SIG-M5 (cell line): Measurements from ENCODE around the gene CYFIP1.

Source experiments
- DNase-seq: peaks from one replicate; lab custom pipeline; 2025; lab: John Stamatoyannopoulos, UW

Gene CYFIP1

DNA sequence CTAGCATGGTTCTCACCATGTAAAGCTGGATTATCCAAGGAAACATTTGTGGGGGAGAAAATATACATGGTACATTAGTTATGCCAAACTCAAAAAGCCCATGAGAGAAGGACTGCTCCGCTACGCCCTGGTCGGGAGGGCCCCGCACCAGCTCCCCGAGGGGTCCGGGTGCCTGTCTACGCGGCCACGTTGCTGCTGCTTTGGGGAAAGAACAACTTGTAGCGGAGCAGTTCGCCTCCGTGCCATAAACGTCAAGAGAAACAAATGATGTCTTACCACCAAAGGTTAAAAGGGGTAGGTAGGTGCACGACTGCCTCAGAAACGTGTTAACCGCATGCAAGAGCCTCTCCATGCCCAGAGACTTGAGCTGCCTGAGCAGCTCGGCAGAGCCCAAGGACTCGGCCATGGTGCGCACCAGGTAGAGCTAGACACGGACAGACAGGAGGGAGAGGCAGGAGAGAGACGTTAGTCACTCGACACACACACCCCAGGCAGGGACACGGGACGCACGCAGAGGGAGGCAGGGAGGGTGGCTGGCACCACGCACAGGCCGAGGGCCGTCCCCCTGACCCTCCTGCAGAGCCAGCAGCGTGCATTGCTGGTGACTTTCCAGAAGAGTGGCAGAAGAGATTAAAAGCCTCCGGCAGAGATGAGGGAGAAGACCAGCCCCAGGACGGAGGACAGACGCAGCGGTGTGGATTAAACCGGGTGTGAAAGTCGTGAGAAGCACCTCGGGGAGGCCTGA is 63.4 kb downstream of the CYFIP1 start:
- DNase-seq: no peak

DNA sequence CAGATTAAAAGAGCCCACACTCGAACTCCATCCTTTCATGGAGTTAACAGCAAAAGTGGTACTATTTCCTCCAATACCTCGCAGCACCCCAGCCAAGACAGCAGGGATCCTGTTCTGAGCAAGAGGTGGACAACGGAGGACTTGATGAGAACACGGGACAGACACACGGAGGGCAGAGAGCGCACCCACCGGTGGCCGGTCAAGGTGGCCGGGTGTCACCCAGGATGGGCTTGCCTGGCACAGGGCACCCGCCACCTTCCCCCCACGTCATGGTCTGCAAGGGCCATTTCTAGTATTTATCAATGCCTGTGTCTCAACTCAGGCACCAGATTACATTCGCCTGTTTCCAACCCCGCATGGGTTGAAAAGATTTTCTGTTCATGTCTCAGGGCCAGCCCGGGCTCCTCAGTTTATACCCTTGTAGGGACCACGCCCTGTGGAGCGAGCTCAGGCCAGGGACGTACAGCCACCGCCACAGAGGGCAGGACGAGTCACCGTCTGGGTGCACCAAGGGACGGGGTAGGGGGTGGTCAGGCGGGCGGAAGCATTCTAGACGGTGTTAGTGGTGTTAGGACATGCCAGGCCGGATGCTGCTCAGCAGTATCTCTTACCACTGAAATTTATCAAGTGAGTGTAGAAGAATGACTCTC is 64.2 kb downstream of the CYFIP1 start:
- DNase-seq: no peak

DNA sequence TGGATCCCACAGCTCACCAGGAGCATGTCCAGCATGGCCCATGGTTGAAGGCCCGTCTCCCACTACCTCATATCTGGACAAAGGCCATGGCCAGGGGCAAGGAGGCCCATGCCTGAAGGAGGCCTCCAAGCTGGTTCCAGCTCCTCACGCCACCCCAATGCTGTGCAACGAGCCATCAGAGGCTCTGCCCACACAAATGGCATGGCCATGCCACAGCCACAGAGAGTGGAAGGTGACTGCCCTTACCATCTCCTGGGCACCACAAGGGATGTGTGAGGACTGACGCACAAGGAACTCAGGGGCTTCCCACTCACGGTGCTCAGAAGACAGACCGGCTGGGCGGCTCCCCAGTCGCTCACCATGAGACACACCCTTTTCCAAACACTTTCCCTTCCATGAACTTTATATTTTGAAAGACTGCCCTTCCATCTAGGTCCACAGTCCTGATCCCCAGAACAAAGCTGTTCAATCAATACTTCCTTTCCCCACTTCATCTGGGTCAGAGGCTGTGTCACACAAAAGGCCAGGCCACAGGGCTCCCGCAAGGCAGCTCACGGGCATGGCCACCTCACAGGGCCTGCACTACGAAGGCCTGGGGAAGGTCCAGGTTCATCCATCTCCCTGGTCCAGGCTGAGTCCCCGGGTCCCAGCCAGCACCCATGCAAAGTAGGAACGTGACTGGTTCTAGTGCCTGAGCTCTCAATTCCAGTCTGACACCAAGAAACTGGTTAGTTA is 66.4 kb downstream of the CYFIP1 start:
- no peak for DNase-seq

DNA sequence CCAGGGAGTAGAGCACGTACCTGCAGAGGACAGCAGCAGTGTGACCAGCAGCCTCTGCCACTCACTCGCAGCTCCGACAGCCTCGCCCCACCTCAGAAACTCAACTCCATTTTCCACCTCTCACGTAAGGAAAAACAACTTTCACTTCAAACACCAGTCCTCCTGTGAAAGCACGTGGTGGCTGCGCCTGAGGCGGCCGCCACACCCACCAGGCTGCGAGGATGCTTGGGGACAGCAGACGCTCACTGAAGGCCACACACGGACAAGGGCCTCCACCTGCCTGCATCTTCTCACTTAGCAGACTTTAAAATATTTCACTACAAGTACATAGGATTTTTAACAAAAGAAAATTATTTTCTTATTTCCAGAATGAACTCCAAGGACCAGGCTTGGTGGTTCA is 67.9 kb downstream of the CYFIP1 start:
- DNase-seq: no peak

DNA sequence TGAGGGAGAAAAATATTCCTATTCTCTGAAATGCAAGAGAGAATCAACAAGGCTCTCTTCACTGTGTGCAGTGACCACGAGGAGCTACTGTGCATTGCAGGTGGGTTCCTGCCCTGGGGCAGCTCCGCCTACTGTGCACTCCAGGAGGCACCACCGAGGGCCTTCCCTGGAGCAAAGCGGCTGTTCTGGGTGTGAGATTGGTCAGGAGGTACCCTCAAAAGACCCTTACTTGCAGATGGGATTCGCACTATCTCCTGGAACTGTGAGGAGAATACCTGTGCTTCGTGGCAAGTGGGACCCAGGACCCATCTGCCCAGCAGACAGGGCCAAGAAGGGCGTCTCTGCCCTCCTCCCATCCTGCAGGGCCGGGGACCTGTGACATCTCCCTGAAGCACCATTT is 68.9 kb downstream of the CYFIP1 start:
- no peak for DNase-seq

DNA sequence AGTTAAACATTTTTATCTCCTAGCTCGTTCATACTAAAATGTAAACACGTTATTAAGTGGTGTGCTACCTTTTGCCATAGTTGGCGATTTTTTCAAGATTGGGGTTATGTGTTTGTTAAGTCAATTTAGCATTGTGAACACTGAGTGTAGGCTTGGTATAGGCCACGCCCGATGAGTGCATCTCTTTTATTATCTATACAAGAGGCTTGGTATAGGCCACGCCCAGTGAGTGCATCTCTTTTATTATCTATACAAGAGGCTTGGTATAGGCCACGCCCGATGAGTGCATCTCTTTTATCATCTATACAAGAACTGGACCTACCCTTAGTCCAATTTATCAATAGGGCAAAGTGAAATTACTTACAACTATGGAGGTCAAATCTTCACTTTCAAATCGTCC is 71.3 kb downstream of the CYFIP1 start:
- DNase-seq: no peak

DNA sequence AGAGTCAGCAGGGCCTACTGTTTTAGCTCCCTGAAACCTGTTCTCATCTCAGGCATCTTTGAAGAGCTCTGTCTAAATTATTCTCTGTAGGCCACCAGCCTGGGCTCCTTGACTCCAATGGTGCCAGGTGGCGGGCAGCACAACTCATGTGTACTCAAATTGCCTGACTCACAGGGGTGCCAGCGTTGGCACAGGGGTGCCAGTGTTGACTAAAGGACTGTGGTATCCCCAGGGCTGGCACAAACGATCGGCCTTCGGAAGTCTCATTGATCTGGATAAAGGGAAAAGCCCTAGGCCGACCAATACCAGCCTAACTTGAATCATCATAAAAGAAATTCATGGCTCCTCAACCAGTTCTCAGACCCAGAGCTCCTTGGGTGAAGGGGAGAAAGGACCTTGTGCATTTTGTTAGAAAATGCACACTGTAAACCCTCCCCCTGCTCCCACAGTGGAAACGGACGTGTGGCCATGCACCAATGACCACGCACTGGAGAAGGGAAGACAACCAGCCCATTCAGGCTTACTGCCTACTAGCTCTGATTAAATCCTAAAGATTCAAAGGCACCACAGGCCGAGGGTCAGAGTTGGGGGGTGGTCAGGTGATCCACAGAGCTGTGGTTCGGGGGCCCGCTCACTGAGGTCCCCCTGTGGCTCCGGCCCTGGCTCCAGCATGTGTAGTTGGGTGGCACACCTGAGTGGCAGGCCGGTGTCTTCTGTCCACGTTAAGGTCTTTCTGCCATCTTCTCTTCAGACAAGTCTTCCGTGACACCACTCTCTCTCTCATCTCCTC is 72.8 kb downstream of the CYFIP1 start:
- DNase-seq: no peak

DNA sequence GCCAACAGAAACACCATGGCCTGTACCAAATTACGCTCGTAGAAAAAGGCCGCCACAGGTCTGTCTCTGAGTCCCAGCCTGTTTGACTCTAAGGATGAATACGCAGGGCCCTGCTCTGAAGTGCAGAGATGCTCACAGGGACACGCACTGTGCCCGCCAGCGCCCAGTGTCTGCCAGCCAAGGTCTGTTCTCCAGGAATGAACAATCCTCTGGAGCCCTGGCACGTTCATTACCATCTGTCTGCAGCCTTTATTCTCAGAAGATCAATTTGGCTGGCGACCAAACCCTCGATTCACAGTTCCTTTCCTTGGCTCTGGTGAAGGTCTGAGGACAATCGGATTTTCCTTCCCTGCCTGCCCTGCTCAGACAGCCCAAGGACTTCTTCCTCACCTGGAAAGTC is 75.4 kb downstream of the CYFIP1 start:
- DNase-seq: no peak

DNA sequence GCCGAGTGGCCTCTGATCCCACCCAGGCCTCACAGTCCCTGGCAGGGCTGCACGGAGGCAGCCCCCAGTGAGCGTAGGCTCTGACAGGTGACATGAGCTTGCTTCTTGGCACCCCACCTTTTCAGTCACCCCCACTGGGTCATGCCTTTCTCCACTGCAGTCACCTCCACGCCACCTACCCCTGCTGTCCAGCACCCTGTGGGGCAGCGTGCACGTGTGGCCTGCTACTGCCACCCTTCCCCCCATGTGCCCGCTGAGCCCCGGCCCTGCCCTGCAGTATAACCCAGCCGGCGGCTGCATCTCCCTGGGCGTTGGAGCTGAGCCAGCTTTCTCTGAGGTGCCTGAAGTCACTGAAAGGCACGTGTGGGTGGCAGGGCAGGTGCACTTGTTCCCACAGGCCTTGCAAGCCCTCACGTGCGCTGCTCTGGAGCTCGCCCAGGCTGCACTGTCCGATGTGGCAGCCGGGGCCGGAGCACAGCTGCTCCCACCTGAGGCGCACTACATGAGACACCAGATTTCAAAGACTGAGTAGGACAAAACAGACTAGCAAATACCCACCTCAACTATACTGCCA is 76.1 kb downstream of the CYFIP1 start:
- DNase-seq: no peak

DNA sequence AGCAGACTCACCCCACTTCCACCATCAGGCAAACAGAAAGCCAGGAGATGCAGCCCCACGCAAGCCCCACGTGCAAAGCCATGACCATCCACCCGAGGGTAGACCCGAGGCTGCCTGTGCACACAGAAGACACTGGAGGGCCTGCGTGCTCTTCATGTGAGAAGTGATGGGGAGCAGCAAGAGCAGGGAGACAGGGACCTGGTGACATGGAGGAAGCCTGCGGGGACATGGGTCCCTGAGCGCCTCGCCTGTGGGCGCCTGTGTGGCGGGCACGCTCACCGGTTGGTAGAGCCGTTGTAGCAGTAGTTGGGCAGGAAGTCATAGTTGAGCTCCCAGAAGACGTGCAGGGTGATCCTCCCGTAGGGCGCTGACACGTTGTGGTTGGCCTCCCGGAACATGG is 76.7 kb downstream of the CYFIP1 start:
- DNase-seq: no peak

DNA sequence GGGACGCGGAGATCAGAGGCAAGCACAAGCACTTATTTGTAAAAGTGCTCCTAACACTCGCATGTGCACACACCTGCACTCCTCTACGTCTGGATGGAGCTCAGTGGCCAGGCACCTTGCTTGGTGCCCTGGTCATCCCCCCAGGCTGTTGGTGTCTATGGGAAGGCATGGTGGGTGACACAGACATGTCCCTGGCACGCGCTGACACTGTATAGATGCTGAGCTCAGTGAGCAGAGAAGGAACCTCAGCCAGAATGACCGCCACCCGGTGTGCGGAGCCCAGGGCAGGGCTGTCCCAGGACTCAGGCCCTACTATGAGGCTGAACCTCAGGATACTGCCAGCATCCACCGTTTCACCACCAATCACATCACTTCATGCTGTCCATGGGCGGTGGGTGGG is 77.2 kb downstream of the CYFIP1 start:
- no peak for DNase-seq

DNA sequence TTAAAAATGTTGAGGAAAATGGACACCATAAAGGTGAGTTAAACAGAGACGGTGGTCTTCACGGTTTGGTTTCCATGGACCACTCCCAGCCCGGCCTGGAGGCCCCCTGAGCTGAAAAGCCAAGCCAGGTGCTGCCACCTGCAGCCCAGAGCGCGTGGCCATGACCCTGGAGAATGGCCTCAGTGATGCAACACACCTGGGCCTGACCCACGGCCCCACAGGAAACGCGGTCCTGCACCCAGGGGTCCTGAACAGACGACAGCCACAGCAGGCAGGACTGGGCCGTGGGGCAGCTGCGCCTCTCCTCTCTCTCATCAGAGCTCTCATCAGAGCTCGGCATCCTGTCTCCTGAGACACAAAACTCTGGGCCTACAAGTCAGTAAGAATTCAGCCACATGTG is 77.6 kb downstream of the CYFIP1 start:
- DNase-seq: no peak

DNA sequence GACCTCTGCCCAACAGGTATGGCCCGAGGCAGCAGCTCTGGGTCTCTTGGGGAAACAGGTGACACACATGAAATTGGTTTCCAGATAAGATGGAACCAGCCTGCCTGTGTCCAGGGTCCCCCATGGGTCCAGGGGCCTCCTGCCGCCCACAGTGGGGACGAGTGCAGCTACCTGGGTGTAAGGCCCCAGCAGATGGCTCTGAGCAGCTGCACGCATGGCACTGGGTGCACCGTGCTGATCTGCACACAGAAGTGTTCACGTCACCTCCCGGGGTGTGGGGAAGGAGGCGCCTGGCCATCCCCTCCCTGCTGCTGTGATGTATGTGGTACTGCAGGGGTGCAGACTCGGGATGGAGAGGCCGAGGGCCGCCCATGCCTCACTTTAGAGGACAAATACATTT is 78.1 kb downstream of the CYFIP1 start:
- DNase-seq: no peak

DNA sequence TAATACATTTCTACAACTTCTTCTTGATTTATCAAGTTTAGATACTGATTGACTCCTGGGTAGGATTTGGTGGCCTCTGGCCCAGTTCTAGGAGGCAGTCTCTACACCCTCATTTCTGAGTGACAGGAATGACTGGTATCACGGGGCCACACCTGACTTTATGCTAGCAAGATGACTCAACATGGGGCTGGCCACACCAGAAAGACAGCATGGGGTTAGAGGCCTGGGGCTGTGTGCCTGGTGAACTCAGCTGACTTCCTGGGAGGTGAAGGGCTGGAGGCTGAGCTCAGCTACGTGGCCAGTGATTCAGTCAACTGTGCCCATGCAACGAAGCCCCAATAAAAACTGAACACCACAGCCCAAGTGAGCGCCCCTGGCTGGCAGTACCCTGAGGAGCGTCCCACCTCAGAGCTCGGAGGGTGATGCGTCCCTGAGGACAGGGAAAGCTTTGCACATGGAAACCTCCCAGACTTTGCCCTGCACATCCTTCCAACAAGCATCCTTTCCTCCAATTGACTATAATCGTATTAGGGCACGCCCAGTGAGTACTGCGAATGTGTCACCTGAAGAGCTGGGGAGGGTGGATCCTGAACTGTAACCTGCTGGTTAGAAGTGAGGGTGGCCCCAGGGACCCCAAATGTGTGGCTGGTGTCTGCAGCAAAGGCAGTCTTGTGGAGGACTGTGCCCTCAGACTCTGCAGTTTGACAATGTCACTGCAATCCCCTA is 84.5 kb downstream of the CYFIP1 start:
- DNase-seq: no peak

DNA sequence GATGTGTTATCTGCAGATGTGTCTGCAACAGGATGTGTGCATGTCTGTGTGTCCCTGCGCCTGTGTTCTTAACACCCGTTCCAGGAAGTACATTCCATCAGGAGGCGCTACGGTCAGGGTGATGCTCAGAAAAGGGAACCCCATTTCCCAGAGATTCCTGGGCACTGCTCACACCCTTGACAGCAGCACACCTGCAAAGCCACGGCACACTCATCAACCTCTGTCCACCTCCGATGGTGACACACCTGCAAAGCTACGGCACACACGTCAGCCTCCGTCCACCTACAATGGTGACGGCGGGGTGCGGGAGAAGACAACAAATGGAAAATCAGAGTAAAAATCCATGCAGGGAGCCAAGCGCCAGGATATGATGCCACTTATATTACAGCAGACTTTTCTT is 86.3 kb downstream of the CYFIP1 start:
- DNase-seq: no peak

DNA sequence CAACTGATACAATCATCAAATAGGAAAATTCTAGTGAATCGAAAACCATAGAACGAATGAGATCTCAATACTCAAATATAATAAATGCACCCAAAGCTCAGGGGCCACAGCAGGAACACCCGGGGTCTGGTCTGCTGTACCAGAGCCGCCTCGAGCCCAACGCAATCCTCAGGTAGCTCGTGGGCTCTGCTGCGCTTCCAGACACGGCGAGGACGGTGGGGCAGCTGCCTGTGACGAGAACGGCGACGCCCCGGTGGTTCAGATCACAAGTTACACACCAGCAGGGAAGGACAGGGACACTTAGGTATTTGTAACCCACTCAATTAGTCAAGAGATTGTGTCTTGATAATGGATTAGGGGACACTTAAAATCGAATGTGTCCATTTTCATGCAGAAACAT is 87.1 kb downstream of the CYFIP1 start:
- no peak for DNase-seq

DNA sequence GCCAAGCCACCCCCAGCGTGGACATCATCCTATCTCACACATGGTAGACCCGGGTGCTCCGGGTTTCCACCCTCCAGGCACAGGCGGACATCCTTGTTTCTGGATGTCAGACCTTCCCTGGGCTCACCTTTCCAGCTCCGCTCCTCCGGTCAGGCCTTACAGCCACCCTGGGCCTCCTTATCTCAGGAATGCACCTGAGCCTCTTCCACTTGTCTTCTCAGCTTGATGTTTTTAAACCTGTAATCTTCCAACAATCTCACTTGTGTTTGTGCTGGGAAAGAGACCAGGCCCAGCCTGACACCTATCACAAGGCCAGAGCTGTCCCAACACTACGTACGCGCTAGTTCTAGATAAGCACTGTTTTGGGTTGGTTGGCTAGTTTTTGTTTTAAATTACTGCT is 87.8 kb downstream of the CYFIP1 start:
- DNase-seq: no peak

DNA sequence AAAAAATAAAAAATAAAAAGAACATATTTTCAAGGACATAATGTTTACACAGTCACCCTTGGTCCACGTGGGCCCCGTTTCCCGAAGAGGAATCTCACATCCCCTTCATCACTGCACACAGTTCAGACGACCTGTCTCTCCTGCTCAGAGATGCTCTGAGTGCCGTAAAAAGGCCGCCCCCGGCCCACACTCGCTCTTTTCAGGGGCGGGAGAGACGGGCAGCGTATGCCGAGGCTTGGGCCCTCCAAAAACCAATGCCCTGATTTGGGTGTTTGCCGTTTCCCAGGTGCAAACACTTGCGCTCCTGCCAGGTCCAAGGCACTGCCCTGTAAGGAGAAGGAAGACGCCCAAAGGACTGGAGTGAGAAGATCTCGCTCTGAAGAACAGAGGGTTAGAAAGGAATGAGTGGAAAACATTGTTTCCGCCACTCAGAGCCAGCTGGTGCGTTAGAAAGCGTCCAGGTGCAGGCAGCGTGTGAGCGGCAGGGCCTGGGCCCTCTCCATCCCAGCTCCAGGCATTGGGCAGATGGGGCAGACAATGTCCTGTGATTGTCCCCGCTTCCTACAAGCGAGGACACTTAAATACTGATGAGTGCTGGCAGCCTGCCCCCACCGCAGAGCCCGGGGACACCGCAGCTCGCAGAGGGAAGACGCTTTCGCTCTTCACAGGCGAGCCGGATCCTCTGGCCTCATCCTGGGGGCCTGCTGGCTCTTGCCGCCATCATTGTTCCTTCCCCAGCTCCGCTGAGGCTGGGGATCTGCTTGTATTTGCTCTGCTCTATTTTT is 88.5 kb downstream of the CYFIP1 start:
- no peak for DNase-seq

DNA sequence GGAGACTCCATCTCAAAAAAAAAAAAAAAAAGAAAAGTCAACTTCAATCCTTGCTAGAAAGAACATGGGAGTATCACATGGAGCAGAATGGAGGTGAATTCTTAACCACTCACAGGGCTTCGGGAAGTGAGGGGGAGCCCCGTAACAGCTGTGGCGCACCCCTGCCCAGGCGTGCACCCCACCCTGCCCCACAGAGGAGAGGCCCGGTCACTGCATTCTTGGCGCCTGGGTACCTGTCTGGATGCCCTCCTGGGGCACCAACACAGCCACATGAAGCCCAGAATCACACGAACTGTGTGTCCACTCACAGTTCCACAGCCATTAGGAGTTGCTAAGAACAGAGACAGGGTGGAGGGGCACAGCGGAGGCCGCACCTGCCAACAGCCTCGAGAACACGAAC is 89.9 kb downstream of the CYFIP1 start:
- no peak for DNase-seq

DNA sequence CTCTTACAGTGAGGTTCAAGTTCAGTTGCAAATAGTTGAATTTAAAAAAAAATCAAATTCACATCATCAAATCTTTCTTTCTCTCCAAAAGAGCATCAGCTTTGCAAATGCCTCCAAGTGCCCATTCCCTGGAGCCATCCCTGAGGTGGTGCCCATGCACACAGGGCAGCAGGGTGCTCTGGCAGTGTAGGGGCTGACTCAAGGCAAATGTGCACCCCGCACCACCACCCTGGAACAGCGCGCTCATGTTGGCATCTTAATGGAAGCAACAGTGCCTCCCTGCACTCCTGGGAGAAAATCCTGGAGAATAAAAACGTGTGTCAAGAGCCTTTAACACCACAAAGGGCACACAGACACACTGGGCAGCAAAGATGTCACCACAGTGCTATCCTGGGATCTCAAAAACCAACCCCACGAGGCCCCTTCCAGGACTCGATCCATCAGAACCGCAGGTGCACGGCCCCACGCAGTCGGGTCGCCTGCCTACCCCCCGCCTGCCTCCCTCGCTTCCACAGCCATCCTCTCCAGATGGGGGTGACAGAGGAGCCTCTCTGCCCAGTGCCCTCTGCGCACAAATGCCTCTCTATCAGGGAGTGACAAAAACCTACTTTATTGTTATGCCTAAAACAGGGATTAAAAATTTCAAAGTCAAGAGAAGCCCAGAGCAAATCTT is 90.9 kb downstream of the CYFIP1 start:
- no peak for DNase-seq
